GM12878 (cell line): ENCODE measurements around the gene NUDT1. TPM values are rescaled to one million over a fixed set of nuclear protein-coding genes. Genes with fewer than 3 reads are reported as not detected.
A peak's percentile ranks its signal among the peaks of the same experiment; 100 is the strongest.

Experiments
- ATAC-seq: fragments of 200-7000 bp; cut with Tn5 transposase; 3 replicates; pipeline ENCODE4 v1.9.1; 2020; ENCODE audit warnings: mild to moderate bottlenecking, moderate library complexity
- BruUV-seq: library from RNA; stranded (reverse); fragments of 400-500 nt; replicated peaks from 2 replicates; lab custom pipeline; 2021; lab: Mats Ljungman, UMichigan
- CTCF ChIA-PET: fragments of 300-600 bp; sonication (Branson Sonifier 250); formaldehyde crosslinking; extraction: SDS; loops from one replicate; lab custom pipeline; 2021; ENCODE audit warnings: inconsistent platforms; lab: Yijun Ruan, JAX
- POLR2A ChIA-PET: fragments of 350-600 bp; formaldehyde crosslinking; extraction: SDS; loops from one replicate; lab custom pipeline; 2021; ENCODE audit warnings: inconsistent platforms; lab: Charles Lee
- RAD21 ChIA-PET: fragments of 300-600 bp; sonication (Branson Sonifier 250); formaldehyde crosslinking; loops from one replicate; lab custom pipeline; 2023; ENCODE audit warnings: antibody characterized with exemption; ENCODE audit not compliant: unreplicated experiment; lab: Charles Lee
- SMC1A ChIA-PET: fragments of 300-600 bp; sonication (Branson Sonifier 250); formaldehyde crosslinking; loops from one replicate; lab custom pipeline; 2023; ENCODE audit not compliant: unreplicated experiment, uncharacterized antibody; lab: Charles Lee
- DNase-seq: peaks from one replicate; pipeline ENCODE4 v3.0.0-alpha.2; 2011; ENCODE audit warnings: low read depth, low spot score
- FAIRE-seq: peaks from 3 replicates; lab custom pipeline; 2011; peaks lifted over from hg19 to GRCh38; lab: Jason Lieb, UNC
- H2AFZ ChIP-seq: 2 replicates; pipeline ENCODE4 v1.6.0; 2011; ENCODE audit warnings: low read depth, low read length, control low read depth; ENCODE audit not compliant: control insufficient read depth
- H3K27ac ChIP-seq: 2 replicates; pipeline ENCODE4 v1.5.1; 2011; ENCODE audit warnings: control low read depth; ENCODE audit not compliant: control insufficient read depth, insufficient read depth
- H3K27me3 ChIP-seq, 2 experiments: replicated peaks in 1 of 2; 2 replicates each; pipeline versions ENCODE4 v1.6.0 to v1.6.1; 2011; ENCODE audit warnings: low read length in 1 of 2; ENCODE audit not compliant: control insufficient read depth in 2 of 2, insufficient read depth in 2 of 2
- H3K36me3 ChIP-seq, 2 experiments: 2 replicates each; pipeline ENCODE4 v1.5.1; 2011; ENCODE audit warnings: low read length in 1 of 2; ENCODE audit not compliant: control insufficient read depth in 2 of 2, insufficient read depth in 2 of 2
- H3K4me1 ChIP-seq: 2 replicates; pipeline ENCODE4 v1.6.1; 2011; ENCODE audit warnings: mild to moderate bottlenecking, low read length, moderate library complexity, mixed read lengths; ENCODE audit not compliant: control insufficient read depth, insufficient read depth
- H3K4me2 ChIP-seq: 2 replicates; pipeline ENCODE4 v1.6.0; 2011; ENCODE audit warnings: control low read depth; ENCODE audit not compliant: control insufficient read depth, insufficient read depth
- H3K4me3 ChIP-seq: fragments of 200-600 bp; sonication (generic); 2 replicates; pipeline ENCODE4 v1.5.1; 2016
- H3K79me2 ChIP-seq: 2 replicates; pipeline ENCODE4 v1.6.0; 2011; ENCODE audit warnings: low read length; ENCODE audit not compliant: control insufficient read depth, insufficient read depth
- H3K9ac ChIP-seq: 2 replicates; pipeline ENCODE4 v1.8.0; 2011; ENCODE audit warnings: low read length, control low read depth, mixed read lengths; ENCODE audit not compliant: control insufficient read depth, insufficient read depth
- H3K9me3 ChIP-seq: replicated peaks from 3 replicates; pipeline ENCODE4 v1.5.1; 2011; ENCODE audit warnings: mild to moderate bottlenecking, low read length; ENCODE audit not compliant: control insufficient read depth, insufficient read depth
- H4K20me1 ChIP-seq: 2 replicates; pipeline ENCODE4 v1.6.0; 2011; ENCODE audit not compliant: control insufficient read depth, insufficient read depth
- BHLHE40 ChIP-seq, 2 experiments: fragments of 450-650 bp in 1 of 2; IDR thresholded peaks; 2 replicates each; pipeline ENCODE4 v1.6.1; 2011 to 2017; ENCODE audit warnings: low read depth in 2 of 2, borderline replicate concordance in 1 of 2, improper control_type of control experiment in 1 of 2, low read length in 1 of 2, mild to moderate bottlenecking in 1 of 2
- CEBPZ ChIP-seq: fragments of 150-350 bp; IDR thresholded peaks from 2 replicates; pipeline ENCODE4 v1.6.1; 2016; ENCODE audit warnings: low read depth, low read length
- NR2F1 ChIP-seq: fragments of 450-650 bp; conservative IDR thresholded peaks from 2 replicates; pipeline ENCODE4 v1.6.1; 2017; ENCODE audit warnings: mild to moderate bottlenecking
- PAX5 ChIP-seq: IDR thresholded peaks from 2 replicates; pipeline ENCODE4 v1.6.1; 2011; ENCODE audit warnings: low read depth, low read length, borderline replicate concordance
- SMAD1 ChIP-seq: fragments of 450-650 bp; IDR thresholded peaks from 2 replicates; pipeline ENCODE4 v1.6.1; 2018; ENCODE audit warnings: mild to moderate bottlenecking, low read depth; ENCODE audit not compliant: partially characterized antibody
- ZBTB11 ChIP-seq: fragments of 450-650 bp; formaldehyde crosslinking; IDR thresholded peaks from 2 replicates; pipeline ENCODE4 v1.5.0; 2022; ENCODE audit warnings: mild to moderate bottlenecking, missing genetic modification characterization
- WGBS: methylation state at CpG from one replicate; pipeline ENCODE4 v1.1.6; 2016; ENCODE audit warnings: low lambda C conversion rate; ENCODE audit not compliant: insufficient replicate concordance, insufficient coverage; ENCODE audit errors: missing lambda C conversion rate; 5-methylcytosine and 5-hydroxymethylcytosine counted together
- in situ Hi-C: fragments of 300-500 bp; cut with MboI; formaldehyde crosslinking; loops from 9 replicates; pipeline ENCODE4 v1.14.3; 2018; ENCODE audit warnings: mixed read lengths
- intact Hi-C: fragments of 100-400 bp; cut with micrococcal nuclease; formaldehyde crosslinking; loops from one replicate; pipeline ENCODE4 v1.14.2; 2022; ENCODE audit not compliant: unreplicated experiment
- polyA plus RNA-seq, 11 experiments: library from polyadenylated mRNA; depleted of rRNA in 4 of 11; unstranded in 6 of 11; stranded (reverse) in 5 of 11; fragments of >200 nt; fragmentation: Nextera tagmentation in 4 of 11; fragmentation: Illumina TruSeq in 1 of 11; extraction: Ambion mirVana in 4 of 11; extraction: Trizol in 1 of 11; gene quantifications; 1 replicate in 1 of 11; 2 replicates in 10 of 11; pipeline versions ENCODE4 v1.2.1 to v1.2.3, GENCODE V29; 2011 to 2016; ENCODE audit warnings: inconsistent platforms in 2 of 11, missing spikeins in 2 of 11, low read depth in 1 of 11
- total RNA-seq, 4 experiments: library from RNA; depleted of rRNA in 3 of 4; stranded (reverse); fragments of >200 nt in 3 of 4; fragmentation: Illumina TruSeq in 1 of 4; extraction: Trizol in 1 of 4; gene quantifications; 2 replicates each; pipeline versions ENCODE4 v1.2.1 to v1.2.3, GENCODE V29; 2013 to 2021

NUDT1 gene
- total and polyA plus RNA-seq, 10 of the 15 experiments (the other 5 are each of a cell fraction or from before 2014, with no cell fraction given): 7.7 to 122 (median 59.2) TPM

DNA sequence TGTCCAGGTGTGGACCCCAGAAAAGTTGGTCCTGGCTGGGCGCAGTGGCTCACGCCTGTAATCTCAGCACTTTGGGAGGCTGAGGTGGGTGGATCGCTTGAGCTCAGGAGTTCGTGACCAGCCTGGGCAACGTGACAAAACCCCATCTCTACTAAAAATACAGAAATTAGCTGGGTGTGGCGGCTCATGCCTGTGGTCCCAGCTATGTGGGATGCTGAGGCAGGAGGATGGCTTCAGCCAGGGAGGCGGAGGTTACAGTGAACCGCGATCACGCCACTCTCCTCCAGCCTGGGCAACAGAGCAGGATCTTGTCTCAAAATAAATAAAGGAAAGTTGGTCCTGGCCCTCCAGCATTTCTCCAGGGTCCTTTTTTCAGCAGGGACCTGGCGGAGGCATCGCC, 1.4 kb downstream of the NUDT1 start:
- FAIRE-seq (no peak), ATAC-seq (no peak), DNase-seq (no peak)
- Histone ChIP-seq H3K36me3 (peaks cover 6 to 12% of the 10 kb centered on the region in 2 experiments), H2AFZ (no peak overlapping the region), H3K27me3 (no peaks in the 10 kb centered on the region), H3K9ac (no peak overlapping the region; the same call in 1 of the 2 replicates), H3K9me3 (no peaks in the 10 kb centered on the region; the same call in 2 of the 3 replicates), H3K4me3 (peak overlapping the region; percentile 83; the same call in 1 of the 2 replicates), H3K4me2 (peak overlapping the region; percentile 72), H3K4me1 (peaks cover 43% of the 10 kb centered on the region), H3K27ac (no peak overlapping the region), H4K20me1 (no peaks in the 10 kb centered on the region), H3K79me2 (peaks cover 32% of the 10 kb centered on the region)
- 89% methylated on average over 12 of the region's 12 CpGs for WGBS
- intact Hi-C loops (loop anchor here (5.0 kb wide), 1 partner anchor 69 kb away; the partner anchor contains the start of gene SNX8), in situ Hi-C loops (no loop called here)
- RAD21 ChIA-PET: interaction anchor here (0.6 kb wide), 1 partner anchor 104 kb away, joined by 3 read pairs; no protein-coding TSS in a partner anchor
- SMC1A ChIA-PET: interaction anchor here (1.0 kb wide), 2 partner anchors 18 to 121 kb away, joined by 3 read pairs; no protein-coding TSS in a partner anchor
- CTCF ChIA-PET: no interaction called here
- BruUV-seq: no TSS peak
- POLR2A ChIA-PET: interaction anchor here (0.9 kb wide), 1 partner anchor 11 kb away, joined by 3 read pairs; the partner anchor contains the start of gene MAD1L1
- no peak for TF ChIP-seq NR2F1
- TF ChIP-seq BHLHE40 (IDR thresholded peaks at IDR 0.05; ENCODE audit: borderline replicate concordance in 1 of 2, low read depth in 2 of 2, low read length in 1 of 2): peak in 1 of 2 experiments; percentile 12; a peak in 1 of 4 replicates

DNA sequence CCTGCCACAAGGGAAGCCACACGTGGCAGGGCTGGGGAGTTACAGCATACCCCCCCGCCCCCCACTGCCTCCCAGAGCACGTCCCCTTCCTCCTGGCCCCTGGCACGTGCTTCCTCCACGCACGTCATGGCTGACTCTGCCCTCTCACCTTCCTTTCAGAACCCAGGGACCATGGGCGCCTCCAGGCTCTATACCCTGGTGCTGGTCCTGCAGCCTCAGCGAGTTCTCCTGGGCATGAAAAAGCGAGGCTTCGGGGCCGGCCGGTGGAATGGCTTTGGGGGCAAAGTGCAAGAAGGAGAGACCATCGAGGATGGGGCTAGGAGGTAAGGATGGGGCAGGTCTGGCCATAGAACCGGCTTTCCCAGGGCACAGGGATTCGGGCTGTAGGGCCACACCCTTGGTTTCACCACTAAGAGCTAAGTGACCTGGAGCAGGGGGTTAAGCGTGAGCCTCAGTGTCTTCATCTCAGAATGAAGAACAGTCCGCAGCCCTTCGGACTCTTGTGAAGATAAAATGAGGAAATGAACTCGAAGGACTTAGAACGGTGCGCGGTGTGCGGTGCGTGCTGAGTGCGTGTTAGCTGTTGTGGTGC, 2.5 kb downstream of the NUDT1 start:
- CTCF ChIA-PET: no interaction called here
- BruUV-seq: no TSS peak
- no peak overlapping the region for H3K4me2 ChIP-seq
- no peaks in the 10 kb centered on the region for H3K27me3 ChIP-seq
- DNase-seq (no peak), ATAC-seq (no peak), FAIRE-seq (no peak)
- no peak overlapping the region for H3K9ac ChIP-seq
- no peak overlapping the region for H3K27ac ChIP-seq
- peaks cover 47% of the 10 kb centered on the region for H3K4me1 ChIP-seq
- POLR2A ChIA-PET: interaction anchor here (1.1 kb wide), 1 partner anchor 54 kb away, joined by 3 read pairs; no protein-coding TSS in a partner anchor
- peaks cover under 1 to 6% of the 10 kb centered on the region in 2 experiments; a peak in 3 of 4 replicates for H3K36me3 ChIP-seq
- intact Hi-C loops (loop anchor here (5.0 kb wide), 1 partner anchor 68 kb away; the partner anchor contains the start of gene SNX8), in situ Hi-C loops (no loop called here)
- no peak overlapping the region for H3K4me3 ChIP-seq
- SMC1A ChIA-PET: interaction anchor here (1.4 to 2.2 kb wide), 2 partner anchors 104 to 109 kb away, joined by 3 to 9 read pairs; no protein-coding TSS in a partner anchor
- RAD21 ChIA-PET: no interaction called here
- H4K20me1 ChIP-seq: no peaks in the 10 kb centered on the region
- no peak overlapping the region for H2AFZ ChIP-seq
- no peaks in the 10 kb centered on the region; the same call in 2 of the 3 replicates for H3K9me3 ChIP-seq
- peaks cover 29% of the 10 kb centered on the region for H3K79me2 ChIP-seq
- 84% methylated on average over 25 of the region's 25 CpGs for WGBS
- TF ChIP-seq PAX5 (no peak), CEBPZ (no peak), SMAD1 (no peak), ZBTB11 (CRISPR knock-in tag) (no peak)
